NT2/D1 (cell line): Measurements from ENCODE around the gene RAB40A.

ENCODE experiments used
- SUZ12 ChIP-seq: IDR thresholded peaks from 2 replicates; pipeline ENCODE4 v1.6.1; 2011; ENCODE audit not compliant: insufficient read length, insufficient read depth; ENCODE audit errors: extremely low read depth
- YY1 ChIP-seq: IDR thresholded peaks from 2 replicates; pipeline ENCODE4 v1.6.1; 2011; ENCODE audit not compliant: insufficient read length, insufficient read depth
- ZNF274 ChIP-seq: IDR thresholded peaks from 2 replicates; pipeline ENCODE4 v1.6.1; 2011; ENCODE audit warnings: mild to moderate bottlenecking, low read depth, low read length

GRCh38 chrX:103550415-103551051 is 31.2 kb upstream of the RAB40A start:
- TF ChIP-seq YY1, result no peak
- no peak for TF ChIP-seq SUZ12
- TF ChIP-seq ZNF274, result no peak
